D721Med (cell line): ENCODE results near the gene TIMM29.

ENCODE experiments used
- DNase-seq: peaks from one replicate; pipeline ENCODE4 v3.0.0; 2011; ENCODE audit warnings: low spot score; ENCODE audit not compliant: insufficient read length
- FAIRE-seq: peaks from 2 replicates; lab custom pipeline; 2011; peaks lifted over from hg19 to GRCh38; lab: Jason Lieb, UNC
- CTCF ChIP-seq: IDR thresholded peaks from 2 replicates; pipeline ENCODE4 v1.5.1; 2012; ENCODE audit warnings: mild to moderate bottlenecking, control low read depth; ENCODE audit not compliant: insufficient read depth; ENCODE audit errors: missing control alignments

TIMM29 gene

GRCh38 chr19:10920288-10920655 is 8.3 kb upstream of the TIMM29 start:
- TF ChIP-seq CTCF = no peak
- FAIRE-seq = no peak
- DNase-seq = no peak

- no peak for TF ChIP-seq CTCF
- DNase-seq (no peak), FAIRE-seq (no peak)
Measured at GRCh38 chr19:10920781-10921180, 7.8 kb upstream of the TIMM29 start.

DNA sequence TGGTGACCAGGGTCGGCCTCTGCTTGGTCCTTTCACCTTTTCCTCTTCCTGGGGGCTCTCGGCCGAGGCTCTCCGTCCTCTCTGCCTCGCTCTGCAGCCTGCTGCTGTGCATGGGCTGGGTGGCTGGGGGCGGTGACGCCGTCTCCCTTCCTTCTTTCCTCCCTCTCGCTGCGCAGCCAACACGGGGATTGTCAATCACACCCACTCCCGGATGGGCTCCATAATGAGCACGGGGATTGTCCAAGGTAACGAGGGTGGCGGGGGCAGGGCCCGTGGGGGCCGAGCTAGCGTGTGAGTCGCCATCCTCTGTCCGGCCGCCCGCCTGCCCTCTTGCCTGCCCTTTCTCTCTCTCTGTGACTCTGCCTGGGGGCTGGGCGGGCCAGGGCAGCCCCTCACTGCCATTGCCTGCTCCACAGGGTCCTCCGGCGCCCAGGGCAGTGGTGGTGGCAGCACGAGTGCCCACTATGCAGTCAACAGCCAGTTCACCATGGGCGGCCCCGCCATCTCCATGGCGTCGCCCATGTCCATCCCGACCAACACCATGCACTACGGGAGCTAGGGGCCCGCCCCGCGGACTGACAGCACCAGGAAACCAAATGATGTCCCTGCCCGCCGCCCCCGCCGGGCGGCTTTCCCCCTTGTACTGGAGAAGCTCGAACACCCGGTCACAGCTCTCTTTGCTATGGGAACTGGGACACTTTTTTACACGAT is 7.3 kb upstream of the TIMM29 start:
- no peak for TF ChIP-seq CTCF
- FAIRE-seq (no peak), DNase-seq (no peak)

DNA sequence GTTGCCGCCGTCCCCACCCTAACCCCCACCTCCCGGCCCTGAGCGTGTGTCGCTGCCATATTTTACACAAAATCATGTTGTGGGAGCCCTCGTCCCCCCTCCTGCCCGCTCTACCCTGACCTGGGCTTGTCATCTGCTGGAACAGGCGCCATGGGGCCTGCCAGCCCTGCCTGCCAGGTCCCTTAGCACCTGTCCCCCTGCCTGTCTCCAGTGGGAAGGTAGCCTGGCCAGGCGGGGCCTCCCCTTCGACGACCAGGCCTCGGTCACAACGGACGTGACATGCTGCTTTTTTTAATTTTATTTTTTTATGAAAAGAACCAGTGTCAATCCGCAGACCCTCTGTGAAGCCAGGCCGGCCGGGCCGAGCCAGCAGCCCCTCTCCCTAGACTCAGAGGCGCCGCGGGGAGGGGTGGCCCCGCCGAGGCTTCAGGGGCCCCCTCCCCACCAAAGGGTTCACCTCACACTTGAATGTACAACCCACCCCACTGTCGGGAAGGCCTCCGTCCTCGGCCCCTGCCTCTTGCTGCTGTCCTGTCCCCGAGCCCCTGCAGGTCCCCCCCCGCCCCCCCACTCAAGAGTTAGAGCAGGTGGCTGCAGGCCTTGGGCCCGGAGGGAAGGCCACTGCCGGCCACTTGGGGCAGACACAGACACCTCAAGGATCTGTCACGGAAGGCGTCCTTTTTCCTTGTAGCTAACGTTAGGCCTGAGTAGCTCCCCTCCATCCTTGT is 6.5 kb upstream of the TIMM29 start:
- DNase-seq (no peak), FAIRE-seq (no peak)
- TF ChIP-seq CTCF = no peak

- no peak for TF ChIP-seq CTCF
- DNase-seq (no peak), FAIRE-seq (no peak)
Measured at GRCh38 chr19:10922638-10923014, 6.0 kb upstream of the TIMM29 start.

- DNase-seq (no peak), FAIRE-seq (no peak)
Measured at GRCh38 chr19:10923260-10924112, 5.1 kb upstream of the TIMM29 start.

More at GRCh38 chr19:10923260-10924112, 5.1 kb upstream of the TIMM29 start:
- no peak for TF ChIP-seq CTCF
